Left hindlimb (tissue), 1 donor: Measurements from ENCODE around the gene EPC2.

Experiments used
- DNase-seq: peaks from one replicate; pipeline ENCODE4 v3.0.0-alpha.2; 2018

Gene EPC2, protein sequence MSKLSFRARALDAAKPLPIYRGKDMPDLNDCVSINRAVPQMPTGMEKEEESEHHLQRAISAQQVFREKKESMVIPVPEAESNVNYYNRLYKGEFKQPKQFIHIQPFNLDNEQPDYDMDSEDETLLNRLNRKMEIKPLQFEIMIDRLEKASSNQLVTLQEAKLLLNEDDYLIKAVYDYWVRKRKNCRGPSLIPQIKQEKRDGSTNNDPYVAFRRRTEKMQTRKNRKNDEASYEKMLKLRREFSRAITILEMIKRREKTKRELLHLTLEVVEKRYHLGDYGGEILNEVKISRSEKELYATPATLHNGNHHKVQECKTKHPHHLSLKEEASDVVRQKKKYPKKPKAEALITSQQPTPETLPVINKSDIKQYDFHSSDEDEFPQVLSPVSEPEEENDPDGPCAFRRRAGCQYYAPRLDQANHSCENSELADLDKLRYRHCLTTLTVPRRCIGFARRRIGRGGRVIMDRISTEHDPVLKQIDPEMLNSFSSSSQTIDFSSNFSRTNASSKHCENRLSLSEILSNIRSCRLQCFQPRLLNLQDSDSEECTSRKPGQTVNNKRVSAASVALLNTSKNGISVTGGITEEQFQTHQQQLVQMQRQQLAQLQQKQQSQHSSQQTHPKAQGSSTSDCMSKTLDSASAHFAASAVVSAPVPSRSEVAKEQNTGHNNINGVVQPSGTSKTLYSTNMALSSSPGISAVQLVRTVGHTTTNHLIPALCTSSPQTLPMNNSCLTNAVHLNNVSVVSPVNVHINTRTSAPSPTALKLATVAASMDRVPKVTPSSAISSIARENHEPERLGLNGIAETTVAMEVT

GRCh38 chr2:148643998-148644882 is at the start of gene EPC2:
EPC2 (plus strand) TSS chr2:148644751; CDS start chr2:148645018, 267 bp downstream.
- DNase-seq, result peak; percentile 94

GRCh38 chr2:148596018-148596417 is 48.5 kb upstream of the EPC2 start:
- no peak for DNase-seq

DNA sequence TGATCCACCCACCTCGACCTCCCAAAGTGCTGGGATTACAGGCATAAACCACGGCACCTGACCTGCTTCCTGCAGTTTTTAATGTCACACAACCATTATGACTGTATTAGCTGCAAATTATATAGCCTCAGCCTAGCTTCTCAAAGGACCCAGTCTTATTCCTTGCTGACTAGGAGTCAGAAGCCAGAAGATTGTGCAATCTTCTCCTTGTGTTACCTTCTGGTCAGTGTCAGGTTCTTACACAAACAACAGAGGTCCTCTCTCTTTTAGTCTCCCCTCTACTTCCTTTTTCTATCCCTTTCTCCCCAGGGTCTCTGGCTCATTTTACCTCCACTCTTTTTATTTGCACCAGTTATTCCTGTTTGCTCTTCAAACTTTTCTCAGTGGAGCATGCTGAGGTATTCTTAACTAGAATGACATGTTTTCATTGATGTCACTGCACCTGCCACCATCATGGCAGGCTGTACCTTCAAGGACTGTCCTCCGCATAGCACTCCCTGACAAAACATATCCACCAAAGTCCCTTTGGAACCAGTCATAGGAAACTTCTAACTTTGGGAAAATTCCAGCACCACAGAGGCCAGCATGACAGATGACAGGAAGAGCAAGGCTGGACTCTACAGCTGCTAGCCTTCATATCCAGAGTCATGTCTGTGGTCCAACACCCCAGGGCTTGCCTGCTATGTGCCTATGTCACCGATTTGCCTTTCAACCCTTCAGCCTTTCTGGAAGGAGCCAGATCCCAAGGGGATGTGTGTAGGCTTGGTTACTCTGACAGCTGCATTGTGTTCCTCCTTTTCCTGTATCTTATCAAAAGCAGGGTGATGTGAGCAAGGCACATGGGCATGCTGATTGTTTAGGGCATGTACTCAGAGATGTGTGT is 45.2 kb upstream of the EPC2 start:
- DNase-seq, result no peak

DNA sequence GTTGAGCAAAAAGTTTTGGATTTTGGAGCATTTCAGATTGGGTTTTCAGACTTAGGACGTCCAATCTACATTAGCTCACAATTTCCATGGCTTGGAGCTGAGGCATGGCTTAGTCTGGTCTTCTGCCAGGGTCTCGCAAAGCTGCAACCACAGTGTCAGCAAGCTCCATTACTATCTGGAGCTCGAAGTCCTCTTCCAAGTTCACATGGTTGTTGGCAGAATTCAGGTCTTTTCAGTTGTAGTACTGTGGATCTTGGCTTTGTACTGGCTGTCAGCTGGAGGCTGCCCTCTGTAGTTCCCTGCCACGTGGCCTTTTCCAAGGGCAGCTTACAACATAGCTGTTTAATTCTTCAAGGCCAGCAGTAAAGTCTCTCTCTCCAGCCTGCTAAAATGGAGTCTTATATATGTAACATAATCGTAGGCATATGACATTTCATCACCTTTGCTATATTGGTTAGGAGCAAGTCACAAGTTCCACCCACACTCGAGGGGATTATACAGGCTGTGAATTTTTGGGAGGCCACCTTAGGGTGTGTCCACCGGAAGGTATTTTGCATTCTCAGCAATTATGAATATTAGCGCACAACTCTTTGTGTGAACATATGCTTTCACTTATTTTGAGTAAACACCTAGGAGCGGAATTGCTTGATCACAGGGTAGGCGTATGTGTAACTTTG is 41.5 kb upstream of the EPC2 start:
- DNase-seq, result no peak

GRCh38 chr2:148603562-148603920 is 41.0 kb upstream of the EPC2 start:
- DNase-seq, result no peak

DNA sequence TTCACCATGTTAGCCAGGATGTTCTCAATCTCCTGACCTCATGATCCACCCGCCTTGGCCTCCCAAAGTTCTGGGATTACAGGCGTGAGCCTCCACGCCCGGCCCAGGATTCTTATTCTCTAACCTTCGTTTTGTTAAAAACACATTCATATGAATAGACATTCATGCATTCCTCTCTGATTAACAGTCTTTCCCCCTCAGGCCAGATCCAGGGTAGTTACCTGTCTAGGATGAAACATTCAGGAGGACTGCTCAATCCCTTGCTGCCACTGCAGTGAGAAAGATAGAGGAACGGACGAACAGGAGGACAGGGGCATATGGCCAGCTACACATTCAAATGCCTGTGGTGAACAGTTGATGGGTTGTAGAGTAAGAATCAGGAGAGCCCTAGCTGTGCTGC is 39.6 kb upstream of the EPC2 start:
- no peak for DNase-seq

GRCh38 chr2:148607566-148607965 is 37.0 kb upstream of the EPC2 start:
- DNase-seq, result no peak

- DNase-seq, result no peak
These were observed 31.1 kb upstream of the EPC2 start for GRCh38 chr2:148613231-148614013.

GRCh38 chr2:148614014-148614321 is 30.6 kb upstream of the EPC2 start:
- no peak for DNase-seq

DNA sequence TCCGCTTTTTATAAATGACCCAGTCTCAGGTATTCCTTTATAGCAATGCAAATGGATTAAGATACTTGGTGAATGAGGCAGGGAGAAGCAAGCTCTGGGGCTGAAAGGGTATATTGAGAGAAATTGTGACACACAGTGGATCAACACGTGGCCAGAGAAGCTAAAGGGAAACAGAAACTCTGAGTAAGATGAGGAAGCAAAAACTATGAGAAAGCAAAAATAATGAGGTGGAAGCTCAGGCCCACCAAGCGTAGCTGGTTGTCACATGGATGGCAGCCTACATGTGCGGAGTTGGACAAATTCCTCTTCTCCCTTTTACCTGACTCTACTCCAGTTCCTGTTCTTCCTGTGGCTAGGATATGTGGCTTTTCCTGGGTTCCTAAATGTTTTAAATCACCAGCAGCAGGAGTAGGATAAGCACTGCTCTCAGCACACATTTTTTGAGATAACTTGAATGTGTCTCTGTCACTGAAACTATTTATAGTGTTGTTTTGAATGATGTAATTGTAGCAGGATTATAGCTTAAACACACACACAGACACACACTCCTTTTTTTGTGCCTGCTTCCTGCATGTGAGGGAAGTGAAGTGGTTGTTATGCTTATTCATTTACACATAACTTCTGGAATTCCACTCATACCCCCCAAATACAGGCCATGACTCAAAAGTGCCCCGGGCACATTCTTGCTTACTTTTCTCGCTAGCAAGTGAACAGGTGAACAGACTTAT is 30.1 kb upstream of the EPC2 start:
- no peak for DNase-seq

- no peak for DNase-seq
These were observed 29.1 kb upstream of the EPC2 start for GRCh38 chr2:148615381-148615841.

GRCh38 chr2:148616662-148617061 is 27.9 kb upstream of the EPC2 start:
- no peak for DNase-seq

DNA sequence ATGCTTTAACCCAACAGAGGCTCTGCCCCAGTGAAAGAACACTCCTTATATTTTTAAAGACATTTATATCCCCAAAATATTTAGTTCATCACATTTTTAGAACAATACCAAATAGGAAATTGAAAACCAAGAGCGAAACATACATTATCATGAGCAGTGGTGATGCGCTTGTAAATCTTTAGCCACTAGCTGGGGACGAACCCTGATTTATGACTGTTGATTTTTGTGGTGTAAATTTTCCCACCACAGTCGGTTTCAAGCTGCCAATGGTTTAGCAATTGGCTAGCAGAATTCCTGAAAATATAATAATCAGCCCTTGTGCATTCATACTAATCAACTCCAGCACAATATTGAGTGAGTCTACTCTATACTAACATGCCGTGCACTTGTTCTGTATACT is 27.3 kb upstream of the EPC2 start:
- no peak for DNase-seq

GRCh38 chr2:148619560-148620195 is 24.9 kb upstream of the EPC2 start:
- no peak for DNase-seq

GRCh38 chr2:148622366-148622765 is 22.2 kb upstream of the EPC2 start:
- no peak for DNase-seq

DNA sequence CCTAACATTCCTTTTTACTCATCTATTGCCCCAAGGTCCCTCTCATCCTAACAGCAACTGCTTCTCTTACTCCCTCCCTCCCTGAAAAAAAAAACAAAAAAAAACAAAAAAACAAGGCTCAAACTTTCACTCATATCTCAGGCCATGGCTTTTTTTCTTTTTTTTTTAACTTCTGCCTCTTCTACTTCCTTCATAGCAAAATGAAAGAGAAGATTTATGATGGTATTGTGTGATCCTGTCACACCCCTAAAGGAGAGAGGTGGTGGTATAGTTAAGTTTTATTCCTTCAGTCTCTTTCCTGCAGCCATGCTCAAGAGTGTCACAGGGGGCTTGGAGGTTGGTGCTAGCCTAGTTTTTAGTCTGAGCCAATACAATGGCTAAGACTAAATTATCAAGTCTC is 21.5 kb upstream of the EPC2 start:
- DNase-seq, result no peak

DNA sequence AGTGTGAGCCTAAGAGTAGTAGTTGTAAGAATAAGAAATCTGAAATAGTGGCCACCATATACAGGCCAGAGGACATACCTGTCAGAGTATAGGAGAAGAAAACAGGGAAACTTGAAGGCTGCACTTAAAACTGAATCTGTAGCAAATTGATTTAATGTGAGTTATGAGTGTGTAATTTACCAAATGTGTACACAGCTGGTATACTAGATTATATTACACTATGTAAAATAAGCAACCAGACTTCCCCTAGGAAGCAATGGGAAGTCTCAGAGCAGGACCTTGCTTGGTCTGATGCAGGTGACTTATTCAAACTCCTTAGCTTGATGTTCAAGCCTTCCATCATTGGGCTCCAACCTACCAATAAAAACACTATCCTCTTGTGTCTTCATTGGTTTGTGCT is 17.3 kb upstream of the EPC2 start:
- no peak for DNase-seq

GRCh38 chr2:148634749-148635148 is 9.8 kb upstream of the EPC2 start:
- no peak for DNase-seq

GRCh38 chr2:148638543-148638942 is 6.0 kb upstream of the EPC2 start:
- no peak for DNase-seq

- no peak for DNase-seq
These were observed 3.8 kb upstream of the EPC2 start for GRCh38 chr2:148640767-148641166.
